HepG2 (cell line): ENCODE results near the gene SOCS3. TPM values are rescaled to one million over a fixed set of nuclear protein-coding genes. Genes with fewer than 3 reads are reported as not detected.
A peak's percentile ranks its signal among the peaks of the same experiment; 100 is the strongest.

Source experiments
- BCL3 ChIP-seq: sonication (generic); formaldehyde crosslinking; IDR thresholded peaks from 2 replicates; pipeline ENCODE4 v1.5.1; 2020; ENCODE audit warnings: mild to moderate bottlenecking, missing genetic modification reagents, moderate library complexity
- BCLAF1 ChIP-seq: fragments of 450-650 bp; IDR thresholded peaks from 2 replicates; pipeline ENCODE4 v1.6.1; 2017; ENCODE audit warnings: mild to moderate bottlenecking
- CBX2 ChIP-seq, 2 experiments: fragments of 200-600 bp in 1 of 2; sonication (generic); formaldehyde crosslinking in 1 of 2; IDR thresholded peaks; 2 replicates each; pipeline versions ENCODE4 v1.7.0 to v1.8.1; 2018 to 2022; ENCODE audit warnings: low read depth in 2 of 2, low read length in 1 of 2, mild to moderate bottlenecking in 1 of 2, missing genetic modification reagents in 1 of 2
- CTCF ChIP-seq: sonication (generic); formaldehyde crosslinking; IDR thresholded peaks from 2 replicates; pipeline ENCODE4 v1.5.0; 2020; ENCODE audit warnings: mild to moderate bottlenecking, missing genetic modification reagents, moderate library complexity
- DNMT3B ChIP-seq: conservative IDR thresholded peaks from 2 replicates; pipeline ENCODE4 v1.6.1; 2016; ENCODE audit warnings: missing biosample characterization, control low read depth
- KAT8 ChIP-seq: IDR thresholded peaks from 2 replicates; pipeline ENCODE4 v1.6.1; 2016; ENCODE audit warnings: missing genetic modification reagents, missing compliant biosample characterization
- PITX1 ChIP-seq: sonication (generic); formaldehyde crosslinking; IDR thresholded peaks from 2 replicates; pipeline ENCODE4 v1.5.1; 2020; ENCODE audit warnings: mild to moderate bottlenecking, missing genetic modification reagents
- REPIN1 ChIP-seq: sonication (generic); formaldehyde crosslinking; IDR thresholded peaks from 2 replicates; pipeline ENCODE4 v1.8.0; 2022; ENCODE audit warnings: missing genetic modification reagents, low read depth, mild to moderate bottlenecking, borderline replicate concordance
- RXRA ChIP-seq: sonication (generic); formaldehyde crosslinking; IDR thresholded peaks from 2 replicates; pipeline ENCODE4 v1.5.1; 2020; ENCODE audit warnings: missing genetic modification reagents
- SMC3 ChIP-seq: IDR thresholded peaks from 2 replicates; pipeline ENCODE4 v1.6.1; 2011; ENCODE audit warnings: low read length, improper control_type of control experiment
- SNAI1 ChIP-seq: sonication (generic); formaldehyde crosslinking; IDR thresholded peaks from 2 replicates; pipeline ENCODE4 v1.5.0; 2020; ENCODE audit warnings: mild to moderate bottlenecking, missing genetic modification reagents, borderline replicate concordance
- SNRNP70 ChIP-seq: fragments of 200-400 bp; formaldehyde crosslinking; IDR thresholded peaks from 2 replicates; pipeline ENCODE4 v1.6.1; 2017; ENCODE audit warnings: mild to moderate bottlenecking, low read depth, low read length, moderate library complexity
- THYN1 ChIP-seq: sonication (generic); formaldehyde crosslinking; IDR thresholded peaks from 2 replicates; pipeline ENCODE4 v1.8.1; 2023; ENCODE audit warnings: low read depth, mild to moderate bottlenecking, moderate library complexity, missing genetic modification reagents, borderline replicate concordance
- TOPORS ChIP-seq: sonication (generic); formaldehyde crosslinking; IDR thresholded peaks from 2 replicates; pipeline ENCODE4 v1.8.0; 2023; ENCODE audit warnings: mild to moderate bottlenecking, missing genetic modification reagents
- ZBTB20 ChIP-seq: sonication (generic); formaldehyde crosslinking; IDR thresholded peaks from 2 replicates; pipeline ENCODE4 v1.8.1; 2023; ENCODE audit warnings: missing genetic modification reagents, low read depth, mild to moderate bottlenecking, borderline replicate concordance
- ZNF143 ChIP-seq: sonication (generic); formaldehyde crosslinking; IDR thresholded peaks from 2 replicates; pipeline ENCODE4 v1.4.0; 2020; ENCODE audit warnings: missing genetic modification reagents
- ZNF350 ChIP-seq: sonication (generic); formaldehyde crosslinking; IDR thresholded peaks from 2 replicates; pipeline ENCODE4 v1.4.0; 2020; ENCODE audit warnings: mild to moderate bottlenecking, low read depth, missing genetic modification reagents, borderline replicate concordance
- ZNF468 ChIP-seq: sonication (generic); formaldehyde crosslinking; IDR thresholded peaks from 2 replicates; pipeline ENCODE4 v1.8.0; 2022; ENCODE audit warnings: mild to moderate bottlenecking, moderate library complexity, missing genetic modification reagents
- ZNF691 ChIP-seq: sonication (generic); formaldehyde crosslinking; IDR thresholded peaks from 2 replicates; pipeline ENCODE4 v1.4.0; 2020; ENCODE audit warnings: missing genetic modification reagents, low read depth, mild to moderate bottlenecking, borderline replicate concordance
- ZNF781 ChIP-seq: sonication (generic); formaldehyde crosslinking; IDR thresholded peaks from 2 replicates; pipeline ENCODE4 v1.5.1; 2020; ENCODE audit warnings: borderline replicate concordance, mild to moderate bottlenecking, missing genetic modification reagents; ENCODE audit errors: not compliant biosample characterization
- ZNF83 ChIP-seq: sonication (generic); formaldehyde crosslinking; IDR thresholded peaks from 2 replicates; pipeline ENCODE4 v1.4.0; 2020; ENCODE audit warnings: missing genetic modification reagents, mild to moderate bottlenecking, borderline replicate concordance
- ZNF850 ChIP-seq: sonication (generic); formaldehyde crosslinking; conservative IDR thresholded peaks from 2 replicates; pipeline ENCODE4 v1.9.0; 2021; ENCODE audit warnings: mild to moderate bottlenecking, missing genetic modification reagents
- polyA plus RNA-seq, 8 experiments: library from polyadenylated mRNA; depleted of rRNA in 3 of 8; stranded (reverse) in 7 of 8; unstranded in 1 of 8; fragments of >200 nt; fragmentation: Illumina TruSeq in 4 of 8; extraction: Trizol in 4 of 8; gene quantifications; 2 replicates each; pipeline versions ENCODE4 v1.2.1 to v1.2.3, GENCODE V29; 2011 to 2016; ENCODE audit warnings: low read depth in 4 of 8, missing spikeins in 1 of 8, mixed read lengths in 1 of 8; ENCODE audit not compliant: insufficient read depth in 1 of 8
- total RNA-seq, 5 experiments: library from RNA; depleted of rRNA; stranded (reverse); fragments of >200 nt; fragmentation: Illumina TruSeq; extraction: Trizol; gene quantifications; 2 replicates each; pipeline ENCODE4 v1.2.3, GENCODE V29; 2016; ENCODE audit warnings: low read depth in 1 of 5

SOCS3 gene
- total and polyA plus RNA-seq, 2 of the 13 experiments (the other 11 are each of a cell fraction or from before 2014, with no cell fraction given), result 0.77 to 2.4 TPM

- TF ChIP-seq BCLAF1 (no peak), ZBTB20 (CRISPR knock-in tag) (no peak; the same call in 1 of the 2 replicates), ZNF468 (CRISPR knock-in tag) (no peak), CTCF (CRISPR knock-in tag) (peak; percentile 100), ZNF850 (CRISPR knock-in tag) (no peak), ZNF691 (peak; percentile 86; the same call in 1 of the 2 replicates), ZNF781 (no peak), TOPORS (no peak), SMC3 (peak; percentile 76; the same call in 1 of the 2 replicates), CBX2 (IDR thresholded peaks at IDR 0.05; ENCODE audit: low read depth, low read length) (no peak), CBX2 (CRISPR knock-in tag; IDR thresholded peaks at IDR 0.05; ENCODE audit: low read depth) (0 out of 2 replicates have a peak, but pooled peaks have one; percentile 54), THYN1 (CRISPR knock-in tag) (no peak), ZNF350 (peak; percentile 55; the same call in 1 of the 2 replicates), DNMT3B (CRISPR knock-in tag) (0 out of 2 replicates have a peak, but pooled peaks have one; percentile 21), REPIN1 (CRISPR knock-in tag) (peak; percentile 37; the same call in 1 of the 2 replicates), RXRA (CRISPR knock-in tag) (peak; percentile 77), SNRNP70 (no peak), KAT8 (peak; percentile 52), BCL3 (CRISPR knock-in tag) (no peak), ZNF83 (CRISPR knock-in tag) (no peak), PITX1 (CRISPR knock-in tag) (peak; percentile 70; the same call in 1 of the 2 replicates), ZNF143 (CRISPR knock-in tag) (no peak), SNAI1 (CRISPR knock-in tag) (peak; percentile 28; the same call in 1 of the 2 replicates)
Observed at GRCh38 chr17:78360371-78361224, 721 bp upstream of the SOCS3 start (continued).
